Heart right ventricle (tissue), 16 donors: ENCODE data around the gene ZKSCAN8. TPM values are rescaled to one million over a fixed set of nuclear protein-coding genes. Genes with fewer than 3 reads are reported as not detected.

Source experiments
- ATAC-seq, 8 donors: fragments of 200-7000 bp; cut with Tn5 transposase; one replicate each; pipeline ENCODE4 v1.9.1; 2020; ENCODE audit warnings: mild to moderate bottlenecking in 8 of 8, moderate library complexity in 8 of 8, moderate number of reproducible peaks in 1 of 8
- DNase-seq, 2 donors: peaks; one replicate each; pipeline ENCODE4 v3.0.0-alpha.2; 2020
- H3K27ac ChIP-seq, 10 donors: fragments of 200-600 bp; sonication (generic) in 2 of 10; one replicate each; pipeline versions ENCODE4 v1.5.0 to v1.8.0; 2020 to 2022; ENCODE audit warnings: mild to moderate bottlenecking in 3 of 10
- H3K27me3 ChIP-seq, 7 donors: fragments of 200-600 bp; one replicate each; pipeline ENCODE4 v1.8.0; 2021 to 2022; ENCODE audit warnings: mild to moderate bottlenecking in 2 of 7
- H3K36me3 ChIP-seq, 9 donors: fragments of 200-600 bp; sonication (generic) in 1 of 9; one replicate each; pipeline versions ENCODE4 v1.5.0 to v1.8.0; 2020 to 2022; ENCODE audit warnings: mild to moderate bottlenecking in 2 of 9
- H3K4me1 ChIP-seq, 9 donors: fragments of 200-600 bp; sonication (generic) in 1 of 9; one replicate each; pipeline versions ENCODE4 v1.5.0 to v1.8.0; 2020 to 2022; ENCODE audit warnings: mild to moderate bottlenecking in 4 of 9
- H3K4me3 ChIP-seq, 10 donors: fragments of 200-600 bp; sonication (generic) in 2 of 10; one replicate each; pipeline versions ENCODE4 v1.5.0 to v1.8.0; 2020 to 2022; ENCODE audit warnings: mild to moderate bottlenecking in 7 of 10, moderate library complexity in 2 of 10
- H3K9me3 ChIP-seq, 11 donors: fragments of 200-600 bp in 10 of 11; sonication (generic) in 2 of 11; one replicate each; pipeline versions ENCODE4 v1.5.0 to v1.8.0; 2013 to 2022; ENCODE audit warnings: mild to moderate bottlenecking in 2 of 11, control low read depth in 1 of 11, moderate library complexity in 1 of 11
- WGBS, 2 donors: extraction: QIAGEN DNeasy Blood & Tissue Kit; methylation state at CpG; one replicate each; pipeline ENCODE4 v1.1.7; 2013; ENCODE audit warnings: inconsistent platforms in 1 of 2; 5-methylcytosine and 5-hydroxymethylcytosine counted together
- intact Hi-C, 10 donors: fragments of 100-400 bp; cut with DNase I; formaldehyde crosslinking; loops; one replicate each; pipeline versions ENCODE4 v1.11.1 to v1.14.2; 2022
- polyA plus RNA-seq, 2 donors: library from polyadenylated mRNA; stranded (reverse); fragments of 200-250 nt; gene quantifications; one replicate each; pipeline ENCODE4 v1.2.3, GENCODE V29; 2013
- total RNA-seq, 10 donors: library from RNA; stranded (reverse); fragmentation: NEBNext Ultra II Directional in 3 of 10; extraction: Animal tissue kit (Norgen Biotek cat#: 25700) in 3 of 10; gene quantifications; one replicate each; pipeline versions ENCODE4 v1.2.1 to v1.2.4, GENCODE V29; 2021 to 2023
- TF ChIP-seq, protein P1 (sequence below), 9 donors: fragments of 200-600 bp; sonication (generic) in 2 of 9; IDR thresholded peaks; one replicate each; pipeline versions ENCODE4 v1.5.0 to v1.8.0; 2021 to 2022; ENCODE audit warnings: antibody characterized with exemption in 9 of 9, mild to moderate bottlenecking in 5 of 9, moderate library complexity in 1 of 9
- donor health status: Arrhythmogenic right ventricular cardiomyopathy.
- donor health status: ischemic (EF 13 %, LVEDD 7.1; RV severe dilation, severe dysfunction).
- donor health status: healthy with polysubstance abuse.
- donor health status: DM: no; HTN: yes; CAD: no.
- donor health status: DM: no; HTN: no; CAD: no.
- donor health status: ischemic (EF 25% LVEDD 6.9; RV normal size, moderate dysfunction).
- donor health status: ischemic (EF 25% LVEDD 5.7; RV mildly dilated, moderate dysfunction).
- donor health status: healthy.
- donor health status: DM: yes; HTN: yes; CAD: no.
- donor health status: Ischemic cardiomyopathy.
- donor health status: ischemic (EF 35%, LVEDD 5.7; RV mildly dilated, moderate dysfunction).
- donor health status: nonischemic (EF 11% LVEDD 7.7; RV severe dilation, severe dysfunction).
- donor health status: DM: yes; HTN: yes; CAD: no.
- donor health status: PGD.
- donor health status: ischemic (EF 29% LVEDD 5.4; RV normal size, mild dysfunction).
- donor health status: nonischemic (EF 23%, LVEDD 6.1; RV moderate dilation, normal function).

The ZKSCAN8 gene
- total and polyA plus RNA-seq, 12 donors, result 2.7 to 18.5 (median 14.0) TPM

GRCh38 chr6:28137505-28137981 is 4.1 kb upstream of the ZKSCAN8 start:
- intact Hi-C loops, result loop anchor here (2.0 to 10.0 kb wide), 13 partner anchors 57 to 220 kb away; partner anchors contain the start of genes ZKSCAN4 (in 5 of the 10), NKAPL (in 4 of the 10), ZSCAN31 (in 2 of the 10) and ZSCAN9 (in 2 of the 10)
- Histone ChIP-seq H3K27ac (peak overlapping the region in 9 of 10 donors; percentile 89 to 97 (median 94)), H3K9me3 (no peaks in the 10 kb centered on the region), H3K4me3 (peak overlapping the region; percentile 69 to 93 (median 78)), H3K4me1 (peaks cover 0 to 61% (median 28%) of the 10 kb centered on the region in 9 donors), H3K27me3 (no peaks in the 10 kb centered on the region), H3K36me3 (peaks cover 0 to 11% (median 0%) of the 10 kb centered on the region in 9 donors)
- peak in 3 of 8 donors; percentile 0 to 10 (median 3) for ATAC-seq
- 4% methylated on average over 6 of the region's 6 CpGs for WGBS, 2 donors
- DNase-seq, result no peak
- TF ChIP-seq, protein P1, sequence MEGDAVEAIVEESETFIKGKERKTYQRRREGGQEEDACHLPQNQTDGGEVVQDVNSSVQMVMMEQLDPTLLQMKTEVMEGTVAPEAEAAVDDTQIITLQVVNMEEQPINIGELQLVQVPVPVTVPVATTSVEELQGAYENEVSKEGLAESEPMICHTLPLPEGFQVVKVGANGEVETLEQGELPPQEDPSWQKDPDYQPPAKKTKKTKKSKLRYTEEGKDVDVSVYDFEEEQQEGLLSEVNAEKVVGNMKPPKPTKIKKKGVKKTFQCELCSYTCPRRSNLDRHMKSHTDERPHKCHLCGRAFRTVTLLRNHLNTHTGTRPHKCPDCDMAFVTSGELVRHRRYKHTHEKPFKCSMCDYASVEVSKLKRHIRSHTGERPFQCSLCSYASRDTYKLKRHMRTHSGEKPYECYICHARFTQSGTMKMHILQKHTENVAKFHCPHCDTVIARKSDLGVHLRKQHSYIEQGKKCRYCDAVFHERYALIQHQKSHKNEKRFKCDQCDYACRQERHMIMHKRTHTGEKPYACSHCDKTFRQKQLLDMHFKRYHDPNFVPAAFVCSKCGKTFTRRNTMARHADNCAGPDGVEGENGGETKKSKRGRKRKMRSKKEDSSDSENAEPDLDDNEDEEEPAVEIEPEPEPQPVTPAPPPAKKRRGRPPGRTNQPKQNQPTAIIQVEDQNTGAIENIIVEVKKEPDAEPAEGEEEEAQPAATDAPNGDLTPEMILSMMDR (IDR thresholded peaks at IDR 0.05), result no peak

DNA sequence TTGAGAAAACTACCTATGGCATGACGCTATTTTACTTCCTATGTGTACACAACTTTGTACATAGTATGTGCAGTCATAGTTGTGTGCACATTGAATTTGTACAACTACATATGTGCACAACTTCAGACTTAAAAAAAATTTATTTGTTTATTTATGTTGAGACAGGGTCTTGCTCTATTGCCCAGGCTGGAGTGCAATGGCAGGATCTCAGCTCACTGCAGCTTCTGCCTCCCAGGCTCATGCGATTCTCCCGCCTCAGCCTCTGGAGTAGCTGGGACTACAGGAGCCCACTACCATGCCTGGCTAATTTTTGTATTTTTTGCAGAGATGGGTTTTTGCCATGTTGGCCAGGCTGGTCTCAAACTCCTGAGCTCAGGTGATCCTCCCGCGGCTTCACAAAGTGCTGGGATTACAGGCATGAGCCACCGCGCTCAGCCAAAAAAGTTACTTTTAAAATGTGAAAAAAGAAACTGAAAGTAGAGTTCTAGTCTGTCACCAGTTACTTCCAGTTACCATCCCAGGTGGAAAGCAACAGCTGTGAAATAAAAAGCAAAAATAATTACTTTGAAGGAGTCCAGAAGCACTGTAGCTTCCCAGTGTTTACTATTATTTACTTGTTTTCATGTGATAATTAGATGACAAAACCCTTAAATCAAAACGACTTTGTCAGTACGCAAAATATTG is 1.7 kb upstream of the ZKSCAN8 start:
- Histone ChIP-seq H3K27me3 (no peaks in the 10 kb centered on the region), H3K4me3 (peak overlapping the region in 5 of 10 donors; percentile 9 to 31 (median 30)), H3K27ac (peak overlapping the region in 2 of 10 donors; percentile 1 to 6), H3K9me3 (no peaks in the 10 kb centered on the region), H3K4me1 (peaks cover 0 to 57% (median 38%) of the 10 kb centered on the region in 9 donors), H3K36me3 (peaks cover 0 to 15% (median 0%) of the 10 kb centered on the region in 9 donors)
- DNase-seq, result no peak
- 66 to 77% methylated on average over 9 of the region's 9 CpGs for WGBS, 2 donors
- ATAC-seq, result no peak
- TF ChIP-seq, protein P1 (IDR thresholded peaks at IDR 0.05), result no peak
- intact Hi-C loops, result loop anchor here (5.0 to 10.0 kb wide), 10 partner anchors 77 to 217 kb away; partner anchors contain the start of genes ZKSCAN4 (in 5 of the 10), NKAPL (in 4 of the 10), ZSCAN9 (in 4 of the 10) and ZSCAN31 (in 2 of the 10)

- peak overlapping the region in 2 of 10 donors; percentile 1 to 6 for H3K27ac ChIP-seq
- no peaks in the 10 kb centered on the region for H3K9me3 ChIP-seq
- TF ChIP-seq, protein P1 (IDR thresholded peaks at IDR 0.05), result no peak
- H3K27me3 ChIP-seq, result no peaks in the 10 kb centered on the region
- 66 to 71% methylated on average over 5 of the region's 5 CpGs for WGBS, 2 donors
- ATAC-seq (no peak), DNase-seq (no peak)
- H3K4me1 ChIP-seq, result peaks cover 0 to 52% (median 34%) of the 10 kb centered on the region in 9 donors
- H3K36me3 ChIP-seq, result peaks cover 0 to 21% (median 4%) of the 10 kb centered on the region in 9 donors
- H3K4me3 ChIP-seq, result peak overlapping the region in 4 of 10 donors; percentile 12 to 90 (median 30)
- intact Hi-C loops, result loop anchor here in 4 of 10 donors (5.0 kb wide), 3 partner anchors 77 to 217 kb away; partner anchors contain the start of gene ZSCAN9 (in 2 of the 4)
These were observed 1.1 kb upstream of the ZKSCAN8 start for GRCh38 chr6:28140616-28141015.

- Histone ChIP-seq H3K36me3 (peaks cover 0 to 36% (median 5%) of the 10 kb centered on the region in 9 donors), H3K27me3 (no peaks in the 10 kb centered on the region), H3K4me3 (peak overlapping the region; percentile 76 to 95 (median 88)), H3K4me1 (peaks cover 0 to 46% (median 30%) of the 10 kb centered on the region in 9 donors), H3K9me3 (no peaks in the 10 kb centered on the region), H3K27ac (peak overlapping the region in 8 of 10 donors; percentile 20 to 91 (median 82))
- TF ChIP-seq, protein P1 (IDR thresholded peaks at IDR 0.05), result no peak
- no peak for ATAC-seq
- WGBS, 2 donors, result 15 to 16% methylated on average over 4 of the region's 4 CpGs
- no peak for DNase-seq
- intact Hi-C loops, result loop anchor here in 5 of 10 donors (2.0 to 5.0 kb wide), 4 partner anchors 75 to 215 kb away; partner anchors contain the start of gene ZSCAN9 (in 3 of the 5)
These were observed 763 bp downstream of the ZKSCAN8 start for GRCh38 chr6:28142446-28142845.
